Measurements from ENCODE around the gene AGR2.

GRCh38 chr7:16811551-16811950 is 6.8 kb upstream of the AGR2 start:
- TF ChIP-seq CTCF (IDR thresholded peaks at IDR 0.05; ENCODE audit: poor library complexity): no peak
- no peak for TF ChIP-seq EZH2phosphoT487 (IDR thresholded peaks at IDR 0.05; ENCODE audit: low read depth, severe bottlenecking, unreplicated experiment)
- no peak for TF ChIP-seq EZH2 (IDR thresholded peaks at IDR 0.05; ENCODE audit: borderline replicate concordance)

All from hepatocyte (in vitro differentiated cells).